ENCODE results near the gene TTC6. TPM values are rescaled to one million over a fixed set of nuclear protein-coding genes. Genes with fewer than 3 reads are reported as not detected.

TTC6 gene
- total and polyA plus RNA-seq, 2 donors (not counting 3 experiments of a cell fraction or from before 2014, with no cell fraction given) = 0.75 TPM; not detected in 1

DNA sequence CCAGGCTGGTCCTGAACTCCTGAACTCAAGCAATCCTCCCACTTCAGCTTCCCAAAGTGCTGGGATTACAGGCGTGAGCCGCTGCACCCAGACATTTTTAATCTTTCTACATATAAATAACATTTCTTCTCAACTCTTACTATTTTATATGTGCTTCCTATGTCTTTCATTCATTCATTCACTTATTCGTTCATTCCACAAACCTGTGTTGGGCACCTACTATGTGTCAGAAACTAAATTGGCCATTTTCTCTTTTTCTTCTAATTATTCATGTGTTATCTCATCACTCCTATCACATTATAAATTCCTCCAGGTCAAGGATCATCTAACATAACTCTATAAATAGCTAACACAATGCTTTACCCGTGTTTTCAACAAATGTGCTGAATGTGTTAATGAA lies 24.0 kb upstream of the TTC6 start:
- Histone ChIP-seq H3K4me3 (replicated peaks in 1 of 3; ENCODE audit: insufficient read depth in 1 of 3, low read depth in 1 of 3, low read length in 3 of 3) (no peak overlapping the region), H2AFZ (ENCODE audit: low read depth, low read length) (no peak overlapping the region), H3K9ac (replicated peaks; ENCODE audit: extremely low read depth, insufficient read depth, low read length) (no peak overlapping the region), H3K79me2 (ENCODE audit: control insufficient read depth, insufficient read depth, low read length) (no peaks in the 10 kb centered on the region), H4K20me1 (replicated peaks; ENCODE audit: control insufficient read depth, extremely low read depth, insufficient read depth, low read length) (no peaks in the 10 kb centered on the region), H3K36me3 (ENCODE audit: control insufficient read depth in 2 of 2, extremely low read depth in 1 of 2, insufficient read depth in 2 of 2, low read length in 2 of 2) (no peaks in the 10 kb centered on the region), H3K4me1 (ENCODE audit: control insufficient read depth, extremely low read depth, insufficient read depth, low read length) (peaks cover 15% of the 10 kb centered on the region), H3K27me3 (ENCODE audit: control insufficient read depth in 2 of 2, insufficient read depth in 2 of 2, low read length in 2 of 2) (no peaks in the 10 kb centered on the region), H3K9me1 (replicated peaks; ENCODE audit: control insufficient read depth, extremely low read depth, insufficient read depth, low read length) (no peaks in the 10 kb centered on the region), H3K27ac (ENCODE audit: insufficient read depth, low read depth, low read length) (no peak overlapping the region), H3K9me3 (replicated peaks; ENCODE audit: control insufficient read depth, insufficient read depth, low read length) (no peaks in the 10 kb centered on the region), H3K4me2 (ENCODE audit: insufficient read depth, low read length) (no peak overlapping the region)
- CTCF ChIA-PET = interaction anchor here (1.4 kb wide), 1 partner anchor 10 kb away, joined by 6 read pairs; no protein-coding TSS in a partner anchor
- no peak for TF ChIP-seq POLR2AphosphoS5 (IDR thresholded peaks at IDR 0.05; ENCODE audit: insufficient read depth, low read depth, low read length)
- TF ChIP-seq, protein P1, sequence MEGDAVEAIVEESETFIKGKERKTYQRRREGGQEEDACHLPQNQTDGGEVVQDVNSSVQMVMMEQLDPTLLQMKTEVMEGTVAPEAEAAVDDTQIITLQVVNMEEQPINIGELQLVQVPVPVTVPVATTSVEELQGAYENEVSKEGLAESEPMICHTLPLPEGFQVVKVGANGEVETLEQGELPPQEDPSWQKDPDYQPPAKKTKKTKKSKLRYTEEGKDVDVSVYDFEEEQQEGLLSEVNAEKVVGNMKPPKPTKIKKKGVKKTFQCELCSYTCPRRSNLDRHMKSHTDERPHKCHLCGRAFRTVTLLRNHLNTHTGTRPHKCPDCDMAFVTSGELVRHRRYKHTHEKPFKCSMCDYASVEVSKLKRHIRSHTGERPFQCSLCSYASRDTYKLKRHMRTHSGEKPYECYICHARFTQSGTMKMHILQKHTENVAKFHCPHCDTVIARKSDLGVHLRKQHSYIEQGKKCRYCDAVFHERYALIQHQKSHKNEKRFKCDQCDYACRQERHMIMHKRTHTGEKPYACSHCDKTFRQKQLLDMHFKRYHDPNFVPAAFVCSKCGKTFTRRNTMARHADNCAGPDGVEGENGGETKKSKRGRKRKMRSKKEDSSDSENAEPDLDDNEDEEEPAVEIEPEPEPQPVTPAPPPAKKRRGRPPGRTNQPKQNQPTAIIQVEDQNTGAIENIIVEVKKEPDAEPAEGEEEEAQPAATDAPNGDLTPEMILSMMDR (IDR thresholded peaks at IDR 0.05; ENCODE audit: extremely low read depth in 1 of 2, insufficient read depth in 1 of 2, low read depth in 1 of 2, low read length in 2 of 2) = no peak
- TF ChIP-seq JUN (IDR thresholded peaks at IDR 0.05; ENCODE audit: borderline replicate concordance, insufficient read depth, insufficient read length, low read depth) = no peak
- TF ChIP-seq EZH2 (IDR thresholded peaks at IDR 0.05; ENCODE audit: borderline replicate concordance, low read depth, low read length, severe bottlenecking) = no peak
- no peak for TF ChIP-seq POLR2A (IDR thresholded peaks at IDR 0.05; ENCODE audit: low read depth, low read length)
- TF ChIP-seq MYC (IDR thresholded peaks at IDR 0.05; ENCODE audit: low read depth, low read length) = no peak
- no peak for TF ChIP-seq FOS (IDR thresholded peaks at IDR 0.05; ENCODE audit: borderline replicate concordance, insufficient read depth, low read length)
- no peak for TF ChIP-seq GATA2 (IDR thresholded peaks at IDR 0.05; ENCODE audit: insufficient read depth, insufficient read length, low read depth, low read length)
- TF ChIP-seq, protein P2, sequence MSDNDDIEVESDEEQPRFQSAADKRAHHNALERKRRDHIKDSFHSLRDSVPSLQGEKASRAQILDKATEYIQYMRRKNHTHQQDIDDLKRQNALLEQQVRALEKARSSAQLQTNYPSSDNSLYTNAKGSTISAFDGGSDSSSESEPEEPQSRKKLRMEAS (IDR thresholded peaks at IDR 0.05; ENCODE audit: insufficient read depth, insufficient read length) = no peak
- POLR2A ChIA-PET = interaction anchor here (0.6 kb wide), 1 partner anchor 312 kb away, joined by 3 read pairs; no protein-coding TSS in a partner anchor
- no TSS peak for BruUV-seq (replicated peaks)
- FAIRE-seq = no peak
- intact Hi-C loops (cut with micrococcal nuclease) = no loop called here
- dilution Hi-C loops (cut with MboI; ENCODE audit: extremely low pct_ligation_motif_present, low sequenced_read_pairs) = no loop called here
- no peak for DNase-seq (ENCODE audit: low read depth, low spot score)
